ENCODE results near the gene ENAH. TPM values are rescaled to one million over a fixed set of nuclear protein-coding genes. Genes with fewer than 3 reads are reported as not detected.
A peak's percentile ranks its signal among the peaks of the same experiment; 100 is the strongest.

ENAH gene
- total and polyA plus RNA-seq, 2 experiments from 2014 or later: 109 to 184 TPM

DNA sequence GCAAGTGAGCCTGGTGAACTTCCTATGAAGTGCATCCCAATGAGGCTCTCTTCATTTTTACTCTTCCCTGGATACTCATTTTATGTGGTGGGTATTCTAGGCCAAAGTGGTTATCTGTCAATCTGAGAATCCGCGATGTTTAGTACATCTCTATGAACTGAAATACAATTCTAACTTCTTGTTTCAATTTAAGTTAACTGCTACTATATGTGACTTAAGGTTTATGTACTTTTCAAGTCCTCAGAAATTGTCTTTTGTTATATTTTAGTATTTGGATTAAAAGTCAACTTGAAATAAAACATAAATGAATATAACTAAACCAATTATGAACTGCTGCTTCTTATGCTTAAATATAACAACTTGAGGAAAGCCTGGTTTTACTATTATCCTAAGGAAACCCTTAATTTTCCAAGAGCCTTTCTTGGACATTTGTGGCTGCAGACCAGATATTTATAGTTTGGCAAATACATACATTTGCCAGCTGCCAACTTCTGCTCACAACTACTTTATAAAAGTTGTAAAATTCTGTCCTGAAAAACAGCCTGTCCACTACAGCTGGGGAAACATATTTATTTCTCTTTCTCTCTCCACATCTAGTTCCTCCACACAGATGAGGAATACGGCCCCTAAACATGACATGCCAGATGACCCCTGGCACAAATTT lies 60.4 kb downstream of the ENAH start (continued):
- no peak for TF ChIP-seq ETS1 (IDR thresholded peaks at IDR 0.05)
- no peak for TF ChIP-seq CTCF (conservative IDR thresholded peaks at IDR 0.05; ENCODE audit: low read depth in 2 of 2)

DNA sequence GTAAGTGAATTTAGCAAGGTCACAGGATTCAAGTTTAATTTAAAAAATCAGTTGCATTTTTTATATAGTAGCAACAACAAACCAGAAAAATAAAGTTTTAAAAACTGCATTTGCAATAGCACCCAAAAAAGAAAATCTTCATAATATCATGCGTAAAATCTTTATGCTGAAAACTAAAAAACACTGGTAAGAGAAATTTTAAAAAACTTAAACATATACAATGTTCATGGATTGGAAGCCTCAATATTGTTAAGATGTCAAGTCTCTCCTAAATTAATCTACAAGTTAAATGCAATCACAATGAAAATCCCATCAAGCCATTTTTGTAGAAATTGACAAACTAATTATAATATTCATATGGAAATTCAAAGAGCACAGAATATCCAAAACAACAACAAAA lies 65.6 kb downstream of the ENAH start:
- Mint-ChIP-seq H3K36me3 (ENCODE audit: low read depth) (peaks cover 10% of the 10 kb centered on the region; the same call in 2 of the 3 replicates), H3K27me3 (ENCODE audit: insufficient read depth, low read depth, poor library complexity) (peaks cover 10% of the 10 kb centered on the region), H3K9me3 (no peaks in the 10 kb centered on the region), H3K27ac (0 out of 2 replicates have a peak overlapping the region, but pooled peaks have one; percentile 48), H3K4me3 (no peak overlapping the region), H3K4me1 (peaks cover 54% of the 10 kb centered on the region)
- Histone ChIP-seq H3K4me2 (peak overlapping the region; percentile 9; the same call in 1 of the 2 replicates), H3F3A (replicated peaks; ENCODE audit: low read depth) (no peaks in the 10 kb centered on the region), H3K79me2 (replicated peaks; ENCODE audit: insufficient read depth) (peaks cover 100% of the 10 kb centered on the region), H3K36me3 (ENCODE audit: insufficient read depth) (no peaks in the 10 kb centered on the region), H3K9me2 (ENCODE audit: insufficient read depth) (no peaks in the 10 kb centered on the region), H3K4me1 (ENCODE audit: insufficient read depth) (peaks cover 41% of the 10 kb centered on the region), H2AFZ (no peak overlapping the region), H3K27me3 (ENCODE audit: insufficient read depth) (no peaks in the 10 kb centered on the region), H3K27ac (ENCODE audit: low read depth) (no peak overlapping the region), H4K20me1 (replicated peaks; ENCODE audit: insufficient read depth) (peaks cover 69% of the 10 kb centered on the region), H3K4me3 (no peak overlapping the region)
- ATAC-seq: no peak
- no peak for DNase-seq (ENCODE audit: low spot score)
- TF ChIP-seq CREB1 (CRISPR knock-in tag; IDR thresholded peaks at IDR 0.05; ENCODE audit: low read depth) (no peak), ZNF114 (CRISPR knock-in tag; IDR thresholded peaks at IDR 0.05) (no peak), ETS1 (IDR thresholded peaks at IDR 0.05) (no peak), POLR2AphosphoS5 (IDR thresholded peaks at IDR 0.05; ENCODE audit: low read depth) (no peak), STAT1 (IDR thresholded peaks at IDR 0.05; ENCODE audit: unreplicated experiment) (no peak)
- TF ChIP-seq, protein P1, sequence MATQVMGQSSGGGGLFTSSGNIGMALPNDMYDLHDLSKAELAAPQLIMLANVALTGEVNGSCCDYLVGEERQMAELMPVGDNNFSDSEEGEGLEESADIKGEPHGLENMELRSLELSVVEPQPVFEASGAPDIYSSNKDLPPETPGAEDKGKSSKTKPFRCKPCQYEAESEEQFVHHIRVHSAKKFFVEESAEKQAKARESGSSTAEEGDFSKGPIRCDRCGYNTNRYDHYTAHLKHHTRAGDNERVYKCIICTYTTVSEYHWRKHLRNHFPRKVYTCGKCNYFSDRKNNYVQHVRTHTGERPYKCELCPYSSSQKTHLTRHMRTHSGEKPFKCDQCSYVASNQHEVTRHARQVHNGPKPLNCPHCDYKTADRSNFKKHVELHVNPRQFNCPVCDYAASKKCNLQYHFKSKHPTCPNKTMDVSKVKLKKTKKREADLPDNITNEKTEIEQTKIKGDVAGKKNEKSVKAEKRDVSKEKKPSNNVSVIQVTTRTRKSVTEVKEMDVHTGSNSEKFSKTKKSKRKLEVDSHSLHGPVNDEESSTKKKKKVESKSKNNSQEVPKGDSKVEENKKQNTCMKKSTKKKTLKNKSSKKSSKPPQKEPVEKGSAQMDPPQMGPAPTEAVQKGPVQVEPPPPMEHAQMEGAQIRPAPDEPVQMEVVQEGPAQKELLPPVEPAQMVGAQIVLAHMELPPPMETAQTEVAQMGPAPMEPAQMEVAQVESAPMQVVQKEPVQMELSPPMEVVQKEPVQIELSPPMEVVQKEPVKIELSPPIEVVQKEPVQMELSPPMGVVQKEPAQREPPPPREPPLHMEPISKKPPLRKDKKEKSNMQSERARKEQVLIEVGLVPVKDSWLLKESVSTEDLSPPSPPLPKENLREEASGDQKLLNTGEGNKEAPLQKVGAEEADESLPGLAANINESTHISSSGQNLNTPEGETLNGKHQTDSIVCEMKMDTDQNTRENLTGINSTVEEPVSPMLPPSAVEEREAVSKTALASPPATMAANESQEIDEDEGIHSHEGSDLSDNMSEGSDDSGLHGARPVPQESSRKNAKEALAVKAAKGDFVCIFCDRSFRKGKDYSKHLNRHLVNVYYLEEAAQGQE (IDR thresholded peaks at IDR 0.05; ENCODE audit: unreplicated experiment): no peak
- TF ChIP-seq, protein P2, sequence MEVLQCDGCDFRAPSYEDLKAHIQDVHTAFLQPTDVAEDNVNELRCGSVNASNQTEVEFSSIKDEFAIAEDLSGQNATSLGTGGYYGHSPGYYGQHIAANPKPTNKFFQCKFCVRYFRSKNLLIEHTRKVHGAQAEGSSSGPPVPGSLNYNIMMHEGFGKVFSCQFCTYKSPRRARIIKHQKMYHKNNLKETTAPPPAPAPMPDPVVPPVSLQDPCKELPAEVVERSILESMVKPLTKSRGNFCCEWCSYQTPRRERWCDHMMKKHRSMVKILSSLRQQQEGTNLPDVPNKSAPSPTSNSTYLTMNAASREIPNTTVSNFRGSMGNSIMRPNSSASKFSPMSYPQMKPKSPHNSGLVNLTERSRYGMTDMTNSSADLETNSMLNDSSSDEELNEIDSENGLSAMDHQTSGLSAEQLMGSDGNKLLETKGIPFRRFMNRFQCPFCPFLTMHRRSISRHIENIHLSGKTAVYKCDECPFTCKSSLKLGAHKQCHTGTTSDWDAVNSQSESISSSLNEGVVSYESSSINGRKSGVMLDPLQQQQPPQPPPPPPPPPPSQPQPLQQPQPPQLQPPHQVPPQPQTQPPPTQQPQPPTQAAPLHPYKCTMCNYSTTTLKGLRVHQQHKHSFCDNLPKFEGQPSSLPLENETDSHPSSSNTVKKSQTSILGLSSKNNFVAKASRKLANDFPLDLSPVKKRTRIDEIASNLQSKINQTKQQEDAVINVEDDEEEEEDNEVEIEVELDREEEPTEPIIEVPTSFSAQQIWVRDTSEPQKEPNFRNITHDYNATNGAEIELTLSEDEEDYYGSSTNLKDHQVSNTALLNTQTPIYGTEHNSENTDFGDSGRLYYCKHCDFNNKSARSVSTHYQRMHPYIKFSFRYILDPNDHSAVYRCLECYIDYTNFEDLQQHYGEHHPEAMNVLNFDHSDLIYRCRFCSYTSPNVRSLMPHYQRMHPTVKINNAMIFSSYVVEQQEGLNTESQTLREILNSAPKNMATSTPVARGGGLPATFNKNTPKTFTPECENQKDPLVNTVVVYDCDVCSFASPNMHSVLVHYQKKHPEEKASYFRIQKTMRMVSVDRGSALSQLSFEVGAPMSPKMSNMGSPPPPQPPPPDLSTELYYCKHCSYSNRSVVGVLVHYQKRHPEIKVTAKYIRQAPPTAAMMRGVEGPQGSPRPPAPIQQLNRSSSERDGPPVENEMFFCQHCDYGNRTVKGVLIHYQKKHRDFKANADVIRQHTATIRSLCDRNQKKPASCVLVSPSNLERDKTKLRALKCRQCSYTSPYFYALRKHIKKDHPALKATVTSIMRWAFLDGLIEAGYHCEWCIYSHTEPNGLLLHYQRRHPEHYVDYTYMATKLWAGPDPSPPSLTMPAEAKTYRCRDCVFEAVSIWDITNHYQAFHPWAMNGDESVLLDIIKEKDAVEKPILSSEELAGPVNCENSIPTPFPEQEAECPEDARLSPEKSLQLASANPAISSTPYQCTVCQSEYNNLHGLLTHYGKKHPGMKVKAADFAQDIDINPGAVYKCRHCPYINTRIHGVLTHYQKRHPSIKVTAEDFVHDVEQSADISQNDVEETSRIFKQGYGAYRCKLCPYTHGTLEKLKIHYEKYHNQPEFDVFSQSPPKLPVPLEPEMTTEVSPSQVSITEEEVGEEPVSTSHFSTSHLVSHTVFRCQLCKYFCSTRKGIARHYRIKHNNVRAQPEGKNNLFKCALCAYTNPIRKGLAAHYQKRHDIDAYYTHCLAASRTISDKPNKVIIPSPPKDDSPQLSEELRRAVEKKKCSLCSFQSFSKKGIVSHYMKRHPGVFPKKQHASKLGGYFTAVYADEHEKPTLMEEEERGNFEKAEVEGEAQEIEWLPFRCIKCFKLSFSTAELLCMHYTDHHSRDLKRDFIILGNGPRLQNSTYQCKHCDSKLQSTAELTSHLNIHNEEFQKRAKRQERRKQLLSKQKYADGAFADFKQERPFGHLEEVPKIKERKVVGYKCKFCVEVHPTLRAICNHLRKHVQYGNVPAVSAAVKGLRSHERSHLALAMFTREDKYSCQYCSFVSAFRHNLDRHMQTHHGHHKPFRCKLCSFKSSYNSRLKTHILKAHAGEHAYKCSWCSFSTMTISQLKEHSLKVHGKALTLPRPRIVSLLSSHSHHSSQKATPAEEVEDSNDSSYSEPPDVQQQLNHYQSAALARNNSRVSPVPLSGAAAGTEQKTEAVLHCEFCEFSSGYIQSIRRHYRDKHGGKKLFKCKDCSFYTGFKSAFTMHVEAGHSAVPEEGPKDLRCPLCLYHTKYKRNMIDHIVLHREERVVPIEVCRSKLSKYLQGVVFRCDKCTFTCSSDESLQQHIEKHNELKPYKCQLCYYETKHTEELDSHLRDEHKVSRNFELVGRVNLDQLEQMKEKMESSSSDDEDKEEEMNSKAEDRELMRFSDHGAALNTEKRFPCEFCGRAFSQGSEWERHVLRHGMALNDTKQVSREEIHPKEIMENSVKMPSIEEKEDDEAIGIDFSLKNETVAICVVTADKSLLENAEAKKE (CRISPR knock-in tag; IDR thresholded peaks at IDR 0.05): no peak
